Coronary artery (tissue), 2 donors: ENCODE data around the gene RAP1A.

Source experiments
- DNase-seq: peaks from one replicate; pipeline ENCODE4 v3.0.0-alpha.2; 2017; ENCODE audit warnings: low spot score
- H3K27ac ChIP-seq, 2 donors: fragments of 200-600 bp; sonication (generic); one replicate each; pipeline ENCODE4 v1.5.1; 2016 to 2019
- H3K4me3 ChIP-seq: fragments of 200-600 bp; sonication (generic); 2 replicates; pipeline ENCODE4 v1.5.1; 2016; ENCODE audit warnings: mild to moderate bottlenecking, moderate library complexity
- CTCF ChIP-seq: fragments of 200-600 bp; sonication (generic); IDR thresholded peaks from one replicate; pipeline ENCODE4 v1.5.1; 2019; ENCODE audit warnings: antibody characterized with exemption

RAP1A gene

GRCh38 chr1:111639602-111640198 lies 20.1 kb downstream of the RAP1A start:
- no peak overlapping the region for H3K27ac ChIP-seq
- no peak overlapping the region for H3K4me3 ChIP-seq
- no peak for DNase-seq
- TF ChIP-seq CTCF: no peak

- no peak for DNase-seq
- no peak overlapping the region for H3K27ac ChIP-seq
- no peak for TF ChIP-seq CTCF
- no peak overlapping the region for H3K4me3 ChIP-seq
These were observed 23.5 kb downstream of the RAP1A start for GRCh38 chr1:111643097-111643496.

- Histone ChIP-seq H3K27ac (no peak overlapping the region), H3K4me3 (no peak overlapping the region)
- TF ChIP-seq CTCF: no peak
- no peak for DNase-seq
These were observed 24.1 kb downstream of the RAP1A start for GRCh38 chr1:111643696-111644095.

- DNase-seq: no peak
- H3K27ac ChIP-seq: no peak overlapping the region
- H3K4me3 ChIP-seq: no peak overlapping the region
- no peak for TF ChIP-seq CTCF
These were observed 24.9 kb downstream of the RAP1A start for GRCh38 chr1:111644506-111644905.

- TF ChIP-seq CTCF: no peak
- Histone ChIP-seq H3K4me3 (no peak overlapping the region), H3K27ac (no peak overlapping the region)
- DNase-seq: no peak
These were observed 28.1 kb downstream of the RAP1A start for GRCh38 chr1:111647736-111648135.

GRCh38 chr1:111648806-111649205 lies 29.2 kb downstream of the RAP1A start:
- no peak overlapping the region for H3K4me3 ChIP-seq
- TF ChIP-seq CTCF: no peak
- DNase-seq: no peak
- H3K27ac ChIP-seq: no peak overlapping the region

GRCh38 chr1:111649227-111649626 lies 29.6 kb downstream of the RAP1A start:
- H3K4me3 ChIP-seq: no peak overlapping the region
- DNase-seq: no peak
- H3K27ac ChIP-seq: no peak overlapping the region
- no peak for TF ChIP-seq CTCF
